GM10266 (cell line): Measurements from ENCODE around the gene HINFP.

Source experiments
- DNase-seq: peaks from one replicate; pipeline ENCODE4 v3.0.0; 2012; ENCODE audit errors: extremely low spot score
- TF ChIP-seq, protein P1 (sequence below): IDR thresholded peaks from 2 replicates; pipeline ENCODE4 v1.5.1; 2012; ENCODE audit warnings: mild to moderate bottlenecking, low read depth; ENCODE audit not compliant: control insufficient read depth, insufficient read depth; ENCODE audit errors: missing control alignments

Gene HINFP

DNA sequence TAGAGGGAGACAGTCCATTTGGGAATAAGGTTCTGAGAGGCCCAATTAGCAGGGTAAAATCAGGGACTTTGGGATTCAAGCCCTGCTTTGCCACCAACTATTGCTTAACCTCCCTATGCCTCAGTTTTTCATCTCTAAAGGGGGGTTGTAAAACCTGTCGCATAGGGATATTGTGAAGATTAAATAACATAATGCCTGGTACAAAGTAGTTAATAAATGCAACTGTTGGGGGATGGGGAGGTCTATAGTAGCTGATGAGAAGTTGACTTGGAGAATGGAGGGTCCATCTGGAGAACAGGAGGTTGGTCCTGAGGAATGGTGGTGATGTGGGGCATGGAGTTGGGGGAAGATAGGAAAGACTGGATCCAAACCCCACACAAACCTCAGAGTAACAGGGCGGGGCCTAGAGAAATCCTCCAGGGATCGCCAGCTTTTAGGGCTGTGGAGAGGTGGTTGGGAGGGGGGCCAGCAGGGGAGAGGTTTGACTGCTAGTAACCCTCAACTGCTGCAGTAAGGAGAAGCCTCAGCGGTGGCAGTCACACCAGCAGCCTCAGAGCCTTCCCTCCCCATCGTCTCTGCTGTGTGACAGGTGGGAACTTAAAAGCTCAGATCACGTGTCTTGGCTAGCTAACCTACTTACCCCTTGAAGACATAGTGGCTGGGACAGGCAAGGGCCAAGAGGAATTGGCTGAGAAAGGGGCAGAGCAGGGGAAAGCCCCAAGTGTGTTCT lies 26.4 kb downstream of the HINFP start:
- TF ChIP-seq, protein P1, sequence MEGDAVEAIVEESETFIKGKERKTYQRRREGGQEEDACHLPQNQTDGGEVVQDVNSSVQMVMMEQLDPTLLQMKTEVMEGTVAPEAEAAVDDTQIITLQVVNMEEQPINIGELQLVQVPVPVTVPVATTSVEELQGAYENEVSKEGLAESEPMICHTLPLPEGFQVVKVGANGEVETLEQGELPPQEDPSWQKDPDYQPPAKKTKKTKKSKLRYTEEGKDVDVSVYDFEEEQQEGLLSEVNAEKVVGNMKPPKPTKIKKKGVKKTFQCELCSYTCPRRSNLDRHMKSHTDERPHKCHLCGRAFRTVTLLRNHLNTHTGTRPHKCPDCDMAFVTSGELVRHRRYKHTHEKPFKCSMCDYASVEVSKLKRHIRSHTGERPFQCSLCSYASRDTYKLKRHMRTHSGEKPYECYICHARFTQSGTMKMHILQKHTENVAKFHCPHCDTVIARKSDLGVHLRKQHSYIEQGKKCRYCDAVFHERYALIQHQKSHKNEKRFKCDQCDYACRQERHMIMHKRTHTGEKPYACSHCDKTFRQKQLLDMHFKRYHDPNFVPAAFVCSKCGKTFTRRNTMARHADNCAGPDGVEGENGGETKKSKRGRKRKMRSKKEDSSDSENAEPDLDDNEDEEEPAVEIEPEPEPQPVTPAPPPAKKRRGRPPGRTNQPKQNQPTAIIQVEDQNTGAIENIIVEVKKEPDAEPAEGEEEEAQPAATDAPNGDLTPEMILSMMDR: no peak
- no peak for DNase-seq

DNA sequence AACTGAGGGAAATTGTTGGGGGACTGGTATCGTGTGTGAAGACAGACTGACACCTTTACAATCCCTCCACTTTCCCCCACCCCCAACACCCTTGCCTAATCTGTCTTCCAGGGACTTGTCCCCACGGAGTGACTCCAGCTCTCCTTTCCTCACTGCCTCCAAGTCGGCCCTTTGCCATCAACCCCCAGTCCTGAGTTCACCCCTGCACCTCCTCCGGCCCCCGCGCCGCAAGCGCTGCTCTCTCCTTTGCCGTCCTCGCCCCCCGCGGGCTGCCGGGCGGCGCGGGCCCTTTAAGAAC lies 27.3 kb downstream of the HINFP start:
- no peak for DNase-seq
- TF ChIP-seq, protein P1: no peak

DNA sequence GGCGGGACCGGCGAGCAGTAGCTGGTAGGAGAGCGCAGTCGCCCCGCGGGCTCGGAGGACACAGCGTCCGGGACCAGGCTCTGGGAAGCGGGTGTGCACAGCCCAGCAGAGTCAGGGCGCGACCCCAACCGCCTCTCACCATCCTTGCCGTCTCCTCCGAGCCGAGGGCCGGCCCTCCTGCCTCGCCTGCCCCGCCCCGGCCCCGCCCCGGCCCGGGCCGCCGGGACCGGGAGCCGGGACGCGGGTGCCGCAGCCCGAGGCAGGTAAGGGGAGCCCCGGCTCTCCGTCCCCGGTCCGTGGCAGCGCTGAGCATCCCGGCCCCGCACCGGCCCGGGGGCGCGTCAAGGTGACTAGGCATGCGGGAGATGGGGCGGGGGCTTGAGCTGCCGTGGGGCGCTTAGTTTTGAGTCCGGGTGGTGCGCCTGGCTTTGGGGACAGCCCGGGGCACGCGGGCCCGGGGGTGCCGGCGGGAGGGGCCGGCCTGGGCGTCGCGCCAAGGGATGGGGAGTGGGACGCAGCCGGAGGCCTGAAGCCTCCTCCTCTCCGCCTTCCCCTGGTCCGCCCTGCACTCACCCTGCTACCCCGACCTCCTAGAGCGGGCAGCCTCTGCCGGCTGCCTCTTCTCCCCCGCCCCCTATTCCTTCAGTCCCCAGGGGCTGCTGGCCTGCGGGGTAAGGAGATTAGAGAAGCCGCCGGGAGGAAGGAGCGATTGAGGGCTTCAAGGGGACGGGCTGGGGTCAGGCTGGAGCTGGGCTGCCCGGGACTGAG lies 27.8 kb downstream of the HINFP start, which contains the start of gene ABCG4:
TSS of gene ABCG4 (plus strand) at position 35 of the 768 bp plus-strand sequence. CDS start 914 bp downstream, outside the sequence.
- TF ChIP-seq, protein P1: no peak
- peak; percentile 50 for DNase-seq

- no peak for DNase-seq
- TF ChIP-seq, protein P1: no peak
Observed at GRCh38 chr11:119149786-119150275, 28.5 kb downstream of the HINFP start.

DNA sequence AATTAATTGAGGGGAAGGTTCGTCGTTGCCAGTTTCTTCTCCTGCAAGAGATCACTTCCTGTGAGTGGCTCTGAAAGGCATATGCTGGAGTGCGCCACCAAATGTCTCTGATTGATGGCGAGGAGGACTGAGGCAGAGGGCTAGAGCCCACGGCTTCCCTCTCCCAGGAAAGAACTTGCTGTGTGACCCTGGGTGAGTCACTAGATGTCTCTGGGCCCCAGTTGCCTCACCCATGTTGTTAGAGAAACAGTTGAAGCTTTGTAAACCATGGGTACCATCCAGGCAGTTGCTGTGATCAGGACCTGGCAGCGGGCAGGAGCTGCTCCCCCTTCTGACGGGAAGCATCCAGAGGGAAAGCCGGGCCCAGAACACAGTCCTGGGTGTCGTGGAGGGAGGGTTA lies 30.7 kb downstream of the HINFP start:
- no peak for DNase-seq
- TF ChIP-seq, protein P1: no peak

- no peak for DNase-seq
- TF ChIP-seq, protein P1: no peak
Observed at GRCh38 chr11:119152604-119153003, 31.2 kb downstream of the HINFP start.
